ENCODE results near the gene CHRNA3.

The CHRNA3 gene

GRCh38 chr15:78605201-78605600, 15.6 kb downstream of the CHRNA3 start:
- TF ChIP-seq CTCF (IDR thresholded peaks at IDR 0.05; ENCODE audit: borderline replicate concordance, insufficient read depth, low read depth, low read length) = no peak
- no peak overlapping the region for H3K4me3 ChIP-seq (ENCODE audit: low read depth, low read length)

- no peak overlapping the region for H3K4me3 ChIP-seq (ENCODE audit: low read depth, low read length)
- no peak for TF ChIP-seq CTCF (IDR thresholded peaks at IDR 0.05; ENCODE audit: borderline replicate concordance, insufficient read depth, low read depth, low read length)
These were observed 16.4 kb downstream of the CHRNA3 start for GRCh38 chr15:78604420-78604819.

GRCh38 chr15:78603467-78603866, 17.3 kb downstream of the CHRNA3 start:
- TF ChIP-seq CTCF (IDR thresholded peaks at IDR 0.05; ENCODE audit: borderline replicate concordance, insufficient read depth, low read depth, low read length) = no peak
- H3K4me3 ChIP-seq (ENCODE audit: low read depth, low read length) = no peak overlapping the region

DNA sequence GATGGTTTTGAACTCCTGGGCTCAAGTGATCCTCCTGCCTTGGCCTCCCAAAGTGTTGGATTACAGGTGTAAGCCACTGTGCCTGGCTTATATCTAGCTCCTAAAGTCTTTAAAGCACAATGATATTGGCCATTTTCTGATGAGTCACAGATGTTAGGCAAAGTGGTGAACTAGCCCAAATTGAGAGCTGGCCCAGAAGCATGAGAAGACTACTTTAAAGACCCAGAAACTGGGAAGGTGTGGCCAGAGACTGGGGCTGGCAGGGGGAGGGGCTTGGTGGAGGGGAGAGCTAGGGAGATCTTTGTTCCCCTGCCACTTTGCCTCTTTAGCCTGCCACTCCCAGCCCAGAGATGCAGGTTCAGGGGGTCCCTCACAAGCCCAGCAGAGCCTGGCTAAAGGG, 21.6 kb downstream of the CHRNA3 start:
- no peak overlapping the region for H3K4me3 ChIP-seq (ENCODE audit: low read depth, low read length)
- TF ChIP-seq CTCF (IDR thresholded peaks at IDR 0.05; ENCODE audit: borderline replicate concordance, insufficient read depth, low read depth, low read length) = no peak

- no peak for TF ChIP-seq CTCF (IDR thresholded peaks at IDR 0.05; ENCODE audit: borderline replicate concordance, insufficient read depth, low read depth, low read length)
- no peak overlapping the region for H3K4me3 ChIP-seq (ENCODE audit: low read depth, low read length)
These were observed 22.4 kb downstream of the CHRNA3 start for GRCh38 chr15:78598348-78598747.

- no peak overlapping the region for H3K4me3 ChIP-seq (ENCODE audit: low read depth, low read length)
- no peak for TF ChIP-seq CTCF (IDR thresholded peaks at IDR 0.05; ENCODE audit: borderline replicate concordance, insufficient read depth, low read depth, low read length)
These were observed 23.2 kb downstream of the CHRNA3 start for GRCh38 chr15:78597583-78597982.

DNA sequence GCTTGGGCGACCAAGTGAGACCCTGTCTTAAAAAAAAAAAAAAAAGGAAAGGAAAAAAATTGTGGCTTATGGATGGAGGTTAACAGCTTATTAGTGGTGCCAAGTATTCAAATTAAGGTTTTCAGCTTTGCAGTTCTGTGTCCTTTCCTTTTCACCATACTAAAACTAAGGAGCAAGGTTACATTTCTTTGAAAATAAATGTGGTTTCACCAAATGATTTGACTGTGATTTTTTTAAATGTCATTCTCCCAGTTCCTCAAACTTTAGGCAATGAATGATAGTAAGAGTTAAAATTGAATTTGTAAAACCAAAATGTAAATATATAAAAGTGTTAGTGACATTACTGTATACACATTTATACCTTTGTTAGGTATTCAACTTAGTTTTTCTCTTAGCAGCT, 45.9 kb downstream of the CHRNA3 start:
- TF ChIP-seq CTCF (IDR thresholded peaks at IDR 0.05; ENCODE audit: borderline replicate concordance, insufficient read depth, low read depth, low read length) = no peak
- H3K4me3 ChIP-seq (ENCODE audit: low read depth, low read length) = no peak overlapping the region

Measured in GM12875 (cell line).